ENCODE results near the gene AREG.
"Not testable (repeated sequence)": the region's sequence is repeated elsewhere in the genome, so short reads cannot be mapped to it uniquely, and the experiment has no call there.

DNA sequence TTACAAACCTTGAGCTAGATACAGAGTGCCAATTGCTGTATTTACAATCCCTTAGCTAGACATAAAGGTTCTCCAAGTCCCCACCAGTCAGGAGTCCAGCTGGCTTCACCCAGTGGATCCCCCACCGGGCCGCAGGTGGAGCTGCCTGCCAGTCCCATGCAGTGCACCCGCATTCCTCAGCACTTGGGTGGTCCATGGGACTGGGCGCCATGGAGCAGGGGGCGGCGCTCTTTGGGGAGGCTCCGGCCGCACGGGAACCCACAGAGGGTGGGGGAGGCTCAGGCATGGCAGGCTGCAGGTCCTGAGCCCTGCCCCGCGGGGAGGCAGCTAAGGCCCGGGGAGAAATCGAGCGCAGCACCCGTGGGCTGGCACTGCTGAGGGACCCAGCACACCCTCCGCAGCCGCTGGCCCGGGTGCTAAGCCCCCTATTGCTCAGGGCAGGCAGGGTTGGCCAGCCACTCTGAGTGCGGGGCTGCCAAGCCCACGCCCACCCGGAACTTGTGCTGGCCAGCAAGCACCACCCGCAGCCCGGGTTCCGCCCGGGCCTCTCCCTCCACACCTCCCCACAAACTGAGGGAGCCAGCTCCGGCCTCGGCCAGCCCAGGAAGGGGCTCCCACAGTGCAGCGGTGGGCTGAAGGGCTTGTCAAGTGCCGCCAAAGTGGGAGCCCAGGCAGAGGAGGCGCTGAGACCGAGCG is 45.9 kb upstream of the AREG start:
- TF ChIP-seq, protein P1, sequence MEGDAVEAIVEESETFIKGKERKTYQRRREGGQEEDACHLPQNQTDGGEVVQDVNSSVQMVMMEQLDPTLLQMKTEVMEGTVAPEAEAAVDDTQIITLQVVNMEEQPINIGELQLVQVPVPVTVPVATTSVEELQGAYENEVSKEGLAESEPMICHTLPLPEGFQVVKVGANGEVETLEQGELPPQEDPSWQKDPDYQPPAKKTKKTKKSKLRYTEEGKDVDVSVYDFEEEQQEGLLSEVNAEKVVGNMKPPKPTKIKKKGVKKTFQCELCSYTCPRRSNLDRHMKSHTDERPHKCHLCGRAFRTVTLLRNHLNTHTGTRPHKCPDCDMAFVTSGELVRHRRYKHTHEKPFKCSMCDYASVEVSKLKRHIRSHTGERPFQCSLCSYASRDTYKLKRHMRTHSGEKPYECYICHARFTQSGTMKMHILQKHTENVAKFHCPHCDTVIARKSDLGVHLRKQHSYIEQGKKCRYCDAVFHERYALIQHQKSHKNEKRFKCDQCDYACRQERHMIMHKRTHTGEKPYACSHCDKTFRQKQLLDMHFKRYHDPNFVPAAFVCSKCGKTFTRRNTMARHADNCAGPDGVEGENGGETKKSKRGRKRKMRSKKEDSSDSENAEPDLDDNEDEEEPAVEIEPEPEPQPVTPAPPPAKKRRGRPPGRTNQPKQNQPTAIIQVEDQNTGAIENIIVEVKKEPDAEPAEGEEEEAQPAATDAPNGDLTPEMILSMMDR (conservative IDR thresholded peaks at IDR 0.05 in 1 of 2, IDR thresholded peaks at IDR 0.05 in 1 of 2; ENCODE audit: extremely low read depth in 1 of 2, insufficient read depth in 1 of 2, low read depth in 1 of 2, low read length in 2 of 2): not testable (repeated sequence)
- not testable (repeated sequence) for TF ChIP-seq EZH2 (IDR thresholded peaks at IDR 0.05; ENCODE audit: borderline replicate concordance, low read length)

All from mammary epithelial cell (primary cell).